NCI-H2029 treated with DMSO at 0.1 percent for 48 hours (cell line): ENCODE results near the gene PPP5C.

ENCODE experiments used
- DNase-seq: peaks from one replicate; lab custom pipeline; 2025; lab: John Stamatoyannopoulos, UW

Gene PPP5C

DNA sequence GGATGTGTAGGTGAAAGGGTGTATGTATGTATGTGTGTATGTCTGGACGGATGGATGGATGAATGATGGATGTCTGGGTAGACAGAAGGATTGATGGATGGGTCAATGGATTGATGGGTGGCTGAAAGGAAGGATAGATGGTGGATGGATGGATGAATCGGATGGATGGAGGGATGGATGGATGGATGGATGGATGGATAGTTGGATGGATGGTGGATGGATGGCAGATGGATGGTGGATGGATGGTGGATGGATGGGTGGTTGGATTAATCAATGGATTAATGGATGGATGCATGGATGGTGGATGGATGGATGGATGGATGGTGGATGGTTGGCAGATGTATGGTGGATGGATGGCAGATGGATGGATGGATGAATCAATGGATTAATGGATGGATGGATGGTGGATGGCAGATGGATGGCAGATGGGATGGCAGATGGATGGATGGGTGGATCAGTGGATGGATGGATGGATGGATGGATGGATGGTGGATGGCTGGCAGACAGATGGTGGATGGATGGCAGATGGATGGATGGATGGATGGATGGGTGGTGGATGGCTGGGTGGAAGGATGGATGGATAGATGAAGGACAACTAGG is 16.5 kb upstream of the PPP5C start:
- no peak for DNase-seq

DNA sequence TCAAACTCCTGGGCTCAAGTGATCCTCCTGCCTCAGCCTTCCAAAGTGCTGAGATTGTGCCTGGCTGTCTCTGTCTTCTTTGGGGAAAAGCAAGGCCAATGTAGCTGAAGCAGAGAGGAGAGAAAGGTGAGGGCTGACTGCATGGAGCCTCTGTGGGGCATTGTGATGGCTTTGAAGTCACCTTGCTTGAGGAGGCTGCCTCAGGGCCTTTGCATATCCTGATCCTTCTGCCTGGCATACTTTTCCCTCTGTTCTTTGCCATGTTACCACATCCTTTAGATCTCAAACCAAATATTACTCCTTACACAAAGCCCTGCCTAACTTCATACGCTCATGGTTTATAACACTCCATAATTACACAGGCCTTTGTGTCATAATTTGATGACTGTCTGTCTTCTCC is 9.4 kb upstream of the PPP5C start:
- no peak for DNase-seq

DNA sequence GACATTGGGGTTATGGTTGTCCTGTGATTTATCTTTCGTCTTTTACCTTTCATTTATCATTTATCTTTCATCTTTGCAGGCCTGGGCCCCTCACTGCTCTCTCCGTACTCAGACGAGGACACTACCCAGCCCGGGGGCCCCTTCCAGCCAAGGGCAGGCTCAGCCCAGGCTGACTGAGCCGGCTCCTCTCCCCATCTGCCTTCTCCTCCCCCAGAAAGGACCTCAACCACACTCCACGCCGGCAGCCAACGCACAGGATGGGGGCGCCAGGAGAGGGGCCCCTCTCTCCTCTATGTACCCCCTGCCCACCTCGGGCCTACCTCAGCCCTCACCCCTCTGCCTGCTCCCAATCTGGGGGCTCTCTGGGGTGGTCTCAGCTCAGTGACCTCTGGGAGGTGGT is 7.4 kb upstream of the PPP5C start:
- DNase-seq, result no peak

DNA sequence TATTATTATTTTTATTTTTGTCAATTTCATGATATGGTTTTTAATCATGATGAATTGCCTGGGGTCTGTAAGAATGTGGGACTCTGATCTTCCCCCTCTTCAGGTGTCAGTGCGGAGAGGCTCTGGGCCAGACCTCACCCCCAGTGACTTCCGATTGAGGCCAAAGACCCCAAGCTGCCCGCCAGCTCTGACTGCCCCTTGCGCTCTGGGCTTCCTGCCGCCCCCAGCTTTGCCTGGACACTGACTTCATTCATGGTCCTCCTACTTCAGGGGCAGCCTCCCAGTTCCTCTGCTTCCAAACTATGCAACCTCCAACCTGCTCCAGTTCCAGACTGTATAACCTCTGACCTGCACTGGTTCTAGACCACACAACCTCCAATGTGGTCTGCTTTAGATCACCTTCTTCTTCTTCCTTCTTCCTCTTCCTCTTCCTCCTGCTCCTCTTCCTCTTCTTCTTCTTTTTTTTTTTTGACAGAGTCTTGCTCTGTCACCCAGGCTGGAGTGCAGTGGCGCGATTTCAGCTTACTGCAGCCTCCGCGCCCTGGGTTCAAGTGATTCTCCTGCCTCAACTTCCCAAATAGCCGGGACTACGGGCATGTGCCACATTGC is 6.7 kb upstream of the PPP5C start:
- no peak for DNase-seq

DNA sequence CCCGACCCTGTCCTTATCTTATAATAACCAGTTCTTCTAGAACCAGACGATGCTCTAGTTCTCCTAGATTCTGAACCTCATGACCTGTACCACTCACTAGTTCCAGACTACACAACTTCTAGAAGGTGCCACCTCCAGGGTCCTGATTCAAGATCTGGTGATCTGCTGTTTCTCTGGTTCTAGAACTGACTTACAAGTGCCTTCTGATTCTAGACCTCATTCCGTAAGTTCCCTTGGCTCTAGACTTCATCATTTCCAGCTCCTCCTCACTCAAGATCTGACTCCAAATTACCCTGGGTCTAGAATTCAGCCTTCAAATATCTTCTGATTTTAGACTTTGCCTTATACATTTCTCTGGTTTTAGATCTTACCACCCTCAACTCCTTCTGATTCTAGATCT is 5.0 kb upstream of the PPP5C start:
- no peak for DNase-seq

DNA sequence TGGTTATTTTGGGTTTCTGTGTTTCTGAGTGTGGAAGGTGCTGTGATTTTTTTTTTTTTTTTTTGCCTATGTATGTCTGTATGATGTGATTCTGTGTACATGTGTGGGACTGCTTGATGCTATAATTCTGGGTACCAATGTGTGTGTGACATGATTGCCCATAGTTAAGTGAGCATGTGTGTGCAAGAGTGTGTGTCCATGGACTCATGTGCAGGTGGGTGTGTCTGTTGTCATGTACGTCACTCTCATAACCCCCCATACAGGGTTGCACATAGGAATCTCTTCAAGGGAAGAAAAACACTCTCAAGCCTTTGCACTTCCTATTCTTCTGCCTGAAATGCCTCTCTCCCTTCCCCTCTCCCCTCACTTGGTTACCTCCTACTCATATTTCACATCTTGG is 2.5 kb upstream of the PPP5C start:
- DNase-seq, result peak; percentile 8

DNA sequence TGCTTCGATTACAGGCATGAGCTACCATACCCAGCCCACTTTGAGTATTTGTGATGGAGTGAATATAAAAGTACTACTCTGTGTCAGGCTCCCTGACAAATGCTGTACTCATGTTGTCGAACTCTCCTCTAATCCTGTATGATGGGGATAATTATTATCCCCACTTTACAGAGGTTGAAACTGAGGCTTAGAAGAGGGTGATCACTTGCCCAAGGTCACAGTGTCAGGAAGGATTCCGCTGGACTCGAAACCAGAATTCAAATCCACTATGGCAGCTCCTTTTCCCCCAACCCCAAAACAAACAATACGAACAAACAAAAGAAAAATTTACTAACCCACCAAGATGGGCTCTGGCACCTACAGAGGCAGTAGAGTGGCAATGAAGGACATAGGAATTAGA is 1.7 kb upstream of the PPP5C start:
- no peak for DNase-seq

DNA sequence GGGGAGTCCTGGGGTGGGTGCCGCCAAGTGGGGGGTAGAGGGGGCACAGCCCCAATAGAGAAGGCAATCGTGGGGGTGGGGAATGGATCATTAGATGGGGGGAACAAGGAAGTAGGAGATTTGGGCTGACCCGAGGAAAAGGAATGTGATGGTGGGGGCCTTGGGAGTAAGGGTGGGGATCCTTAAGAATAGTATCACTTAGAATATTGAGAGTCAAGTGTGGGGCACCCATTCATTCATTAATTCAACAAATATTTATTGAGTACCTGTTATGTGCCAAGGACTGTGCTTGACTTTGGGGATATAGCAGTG is 641 bp downstream of the PPP5C start:
- no peak for DNase-seq

DNA sequence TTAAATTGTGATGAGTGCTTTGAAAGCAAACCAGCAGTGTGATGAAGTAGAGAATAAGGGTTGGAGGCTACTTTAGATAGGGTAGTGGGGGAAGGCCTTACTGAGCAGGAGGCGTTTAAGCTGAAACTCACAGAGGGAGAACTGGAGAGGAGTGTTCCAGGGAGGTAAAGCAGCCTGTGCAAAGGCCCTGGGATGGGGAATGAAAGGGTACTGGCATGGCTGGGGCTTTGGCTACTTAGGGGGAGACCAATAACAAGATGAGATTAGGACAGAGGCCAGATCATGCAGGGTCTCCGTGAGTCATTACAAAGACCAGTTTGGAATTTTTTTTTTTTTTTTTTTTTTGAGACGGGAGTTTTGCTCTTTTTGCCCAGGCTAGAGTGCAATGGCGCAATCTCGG is 1.1 kb downstream of the PPP5C start:
- no peak for DNase-seq

DNA sequence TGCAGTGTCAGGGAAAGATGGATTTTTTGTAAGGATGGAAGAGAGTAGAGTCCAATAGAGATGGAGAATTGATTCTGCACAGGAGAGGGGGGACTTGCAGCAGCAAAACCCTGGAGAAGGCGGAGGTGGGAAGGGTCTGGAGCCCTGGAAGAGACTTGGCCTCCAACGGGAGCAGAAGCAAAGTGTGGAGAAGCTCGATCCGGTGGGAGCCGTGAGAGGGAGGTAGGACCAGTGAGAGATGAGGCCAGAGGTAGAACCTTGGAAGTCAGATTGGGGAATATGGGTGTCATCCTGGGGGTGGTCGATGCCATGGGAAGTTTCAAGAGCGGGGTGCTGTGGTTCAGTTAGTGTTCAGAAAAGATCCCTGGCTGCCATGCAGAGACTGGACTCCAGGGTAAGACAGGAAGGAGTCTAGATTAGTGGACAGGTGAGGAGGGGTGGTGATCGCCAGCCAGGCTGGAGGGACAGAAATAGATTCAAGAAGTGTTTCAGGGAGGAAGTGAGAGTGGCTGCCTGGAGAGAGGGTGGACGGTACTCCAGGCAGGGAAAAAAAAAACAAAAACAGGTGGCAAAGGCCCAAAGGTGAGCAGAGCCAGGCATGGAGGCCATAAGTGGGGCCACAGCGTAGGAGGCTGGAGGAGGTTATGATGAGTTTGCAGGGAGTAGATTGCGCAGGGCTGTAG is 2.6 kb downstream of the PPP5C start:
- DNase-seq, result peak; percentile 16

DNA sequence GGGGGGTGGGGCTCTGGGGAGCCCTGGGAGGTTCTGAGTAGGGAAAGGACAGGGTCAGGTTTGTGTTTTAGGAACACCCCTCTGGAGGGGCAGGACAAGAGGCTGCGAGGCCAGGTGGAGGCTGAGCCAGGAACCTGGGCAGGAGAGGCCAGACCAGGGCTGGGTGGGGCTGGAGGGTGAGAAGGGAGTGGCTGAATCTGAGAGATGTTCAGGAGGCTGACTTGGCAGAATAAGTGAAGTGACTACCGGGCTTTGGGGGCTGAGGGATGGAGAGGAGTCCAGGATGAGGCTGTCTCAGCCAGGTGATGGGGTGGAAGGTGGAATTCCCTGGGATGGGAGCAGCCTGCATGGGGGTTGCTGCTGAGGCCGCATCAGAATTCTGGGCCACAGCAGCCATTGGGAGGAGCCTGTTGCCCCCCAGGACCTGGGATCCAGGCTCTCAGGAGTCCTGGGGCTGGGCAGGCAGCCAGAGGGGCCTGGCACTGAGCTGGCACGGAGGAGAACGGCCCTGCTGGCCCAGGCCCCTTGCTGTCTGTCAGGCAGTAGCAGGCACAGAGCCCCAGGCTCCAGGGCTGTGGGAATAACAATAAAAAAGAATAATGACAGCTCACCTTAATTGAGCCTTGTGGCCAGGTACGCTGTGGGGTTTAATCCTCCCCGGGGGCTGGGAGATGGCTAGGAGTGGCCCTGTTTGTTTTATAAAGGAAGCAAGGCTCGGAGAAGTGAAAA is 3.3 kb downstream of the PPP5C start:
- no peak for DNase-seq

DNA sequence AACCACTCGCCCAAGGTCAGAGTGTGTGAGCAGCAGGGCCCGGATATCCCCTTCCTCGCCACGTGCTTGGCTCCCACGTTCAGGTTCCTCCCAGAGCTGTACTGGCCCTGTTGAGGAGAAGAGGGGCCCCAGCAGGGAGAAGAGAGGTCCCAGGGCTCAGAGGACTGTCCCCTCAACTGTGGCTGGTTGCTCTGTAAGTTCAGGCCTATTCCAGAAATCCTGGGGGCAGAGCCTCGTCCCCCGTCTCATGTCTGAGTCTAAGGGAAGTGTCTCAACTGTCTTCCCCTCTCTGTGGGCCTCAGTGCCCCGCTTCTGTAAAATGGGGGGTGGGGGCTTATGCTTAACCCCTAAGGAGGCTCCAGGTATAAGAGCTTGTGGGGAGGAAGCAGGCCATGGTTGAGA is 3.9 kb downstream of the PPP5C start:
- no peak for DNase-seq

DNA sequence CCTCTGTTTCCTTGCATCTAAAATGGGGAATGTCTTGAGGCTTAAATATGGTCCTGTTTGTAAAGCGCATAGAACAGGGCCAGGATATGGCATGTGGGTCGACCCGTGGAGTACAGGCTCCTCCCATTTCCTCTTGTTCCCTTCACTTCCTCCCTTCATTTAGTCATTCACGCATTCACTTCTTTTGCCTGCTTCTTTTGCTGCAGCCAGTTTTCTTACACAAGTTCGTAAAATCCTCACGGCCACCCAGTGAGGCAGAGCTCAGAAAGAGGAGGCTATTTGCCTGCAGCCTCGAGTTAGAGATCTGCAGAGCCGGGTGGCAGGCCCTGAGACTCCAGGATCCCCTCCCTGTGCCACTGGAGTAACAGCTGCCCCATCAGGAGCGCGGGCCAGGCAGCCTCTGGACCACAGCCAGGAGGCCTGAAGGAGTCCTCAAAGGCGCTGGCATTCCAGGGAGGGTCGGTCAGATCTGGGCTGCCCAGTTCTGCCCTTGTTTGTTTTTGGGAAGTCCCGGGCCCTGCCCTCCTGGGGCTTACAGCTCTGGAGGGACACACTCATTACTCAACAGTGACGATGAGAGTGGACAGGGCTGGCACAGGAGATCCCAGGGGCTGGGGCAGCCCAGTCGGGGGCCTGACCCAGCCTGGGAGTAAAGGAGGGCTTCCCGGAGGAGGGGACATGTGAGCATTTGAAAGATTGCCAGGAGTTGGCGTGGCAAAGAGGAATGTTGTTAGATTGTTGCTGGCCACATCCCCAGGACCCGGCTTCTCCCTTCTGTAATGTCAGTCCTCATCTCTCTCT is 4.6 kb downstream of the PPP5C start:
- peak; percentile 7 for DNase-seq

DNA sequence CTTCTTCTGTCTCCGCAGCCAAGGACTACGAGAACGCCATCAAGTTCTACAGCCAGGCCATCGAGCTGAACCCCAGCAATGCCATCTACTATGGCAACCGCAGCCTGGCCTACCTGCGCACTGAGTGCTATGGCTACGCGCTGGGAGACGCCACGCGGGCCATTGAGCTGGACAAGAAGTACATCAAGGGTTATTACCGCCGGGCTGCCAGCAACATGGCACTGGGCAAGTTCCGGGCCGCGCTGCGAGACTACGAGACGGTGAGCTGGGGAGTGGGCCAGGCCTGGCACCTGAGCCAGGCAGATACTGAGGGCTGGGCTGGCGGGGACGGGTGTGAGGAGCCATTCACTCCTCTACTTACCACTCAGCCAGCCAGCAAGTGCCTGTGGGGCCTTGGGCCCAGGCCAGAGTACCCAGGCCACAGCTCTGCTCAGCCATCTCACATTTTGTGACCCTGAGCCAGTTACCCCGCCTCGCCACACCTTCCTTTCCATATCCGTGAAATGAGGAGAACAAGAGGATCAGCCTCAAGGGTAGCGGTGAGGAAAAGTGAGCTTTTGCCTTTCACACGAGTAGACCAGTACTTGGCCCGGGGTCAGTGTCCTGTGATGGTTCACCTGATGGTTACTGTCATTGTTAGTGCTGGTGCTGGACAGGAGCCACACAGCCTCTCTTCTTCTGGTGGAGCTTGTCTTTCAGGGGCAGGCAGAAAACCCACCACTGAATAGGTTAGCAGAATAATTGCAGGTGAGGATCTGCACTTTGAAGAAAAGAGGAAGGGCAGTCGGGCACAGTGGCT is 7.0 kb downstream of the PPP5C start:
- peak; percentile 42 for DNase-seq

DNA sequence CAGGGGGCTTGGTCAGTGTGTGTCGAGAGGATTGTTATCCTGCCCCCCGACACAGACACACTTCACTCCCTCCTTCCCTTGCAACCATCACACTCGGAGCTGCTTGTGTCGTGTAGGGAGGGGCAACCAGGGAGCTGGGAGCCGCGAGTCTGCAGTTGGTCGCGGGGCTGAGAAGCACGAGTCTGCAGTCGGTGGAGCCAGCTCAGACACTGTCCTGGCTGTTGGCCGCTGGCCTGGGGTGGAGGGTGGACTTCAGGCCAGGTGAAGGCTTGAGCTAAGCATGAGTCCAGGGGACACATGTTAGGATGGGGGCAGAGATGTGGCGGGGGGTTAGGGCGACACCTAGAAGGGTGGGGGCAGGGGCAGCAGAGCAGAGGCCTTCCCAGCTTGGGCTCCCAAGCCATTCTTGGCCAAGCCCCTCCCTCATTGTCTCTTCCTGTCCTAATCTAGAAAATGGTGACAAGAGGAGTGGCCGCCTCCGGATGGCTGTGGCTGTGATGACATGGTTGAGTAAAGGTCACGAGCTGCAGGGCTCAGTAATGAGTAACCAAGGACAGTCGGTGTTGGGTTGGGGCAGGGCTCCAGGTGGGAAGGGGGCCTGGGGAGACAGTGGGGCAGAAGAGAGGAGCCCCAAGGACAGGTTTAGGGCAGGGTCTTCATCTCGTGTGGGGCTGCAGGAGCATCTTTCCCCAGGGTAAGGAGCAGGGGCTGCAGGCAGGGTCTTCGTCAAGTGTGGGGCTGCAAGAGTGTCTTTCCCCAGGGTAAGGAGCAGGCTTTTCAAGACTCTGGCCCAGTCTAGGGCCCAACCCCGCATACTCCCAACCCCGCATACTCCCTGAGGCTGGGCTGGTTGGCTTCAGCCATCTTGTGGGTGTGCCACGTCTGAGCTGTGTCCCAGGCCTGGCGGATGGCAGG is 8.6 kb downstream of the PPP5C start:
- DNase-seq, result no peak

DNA sequence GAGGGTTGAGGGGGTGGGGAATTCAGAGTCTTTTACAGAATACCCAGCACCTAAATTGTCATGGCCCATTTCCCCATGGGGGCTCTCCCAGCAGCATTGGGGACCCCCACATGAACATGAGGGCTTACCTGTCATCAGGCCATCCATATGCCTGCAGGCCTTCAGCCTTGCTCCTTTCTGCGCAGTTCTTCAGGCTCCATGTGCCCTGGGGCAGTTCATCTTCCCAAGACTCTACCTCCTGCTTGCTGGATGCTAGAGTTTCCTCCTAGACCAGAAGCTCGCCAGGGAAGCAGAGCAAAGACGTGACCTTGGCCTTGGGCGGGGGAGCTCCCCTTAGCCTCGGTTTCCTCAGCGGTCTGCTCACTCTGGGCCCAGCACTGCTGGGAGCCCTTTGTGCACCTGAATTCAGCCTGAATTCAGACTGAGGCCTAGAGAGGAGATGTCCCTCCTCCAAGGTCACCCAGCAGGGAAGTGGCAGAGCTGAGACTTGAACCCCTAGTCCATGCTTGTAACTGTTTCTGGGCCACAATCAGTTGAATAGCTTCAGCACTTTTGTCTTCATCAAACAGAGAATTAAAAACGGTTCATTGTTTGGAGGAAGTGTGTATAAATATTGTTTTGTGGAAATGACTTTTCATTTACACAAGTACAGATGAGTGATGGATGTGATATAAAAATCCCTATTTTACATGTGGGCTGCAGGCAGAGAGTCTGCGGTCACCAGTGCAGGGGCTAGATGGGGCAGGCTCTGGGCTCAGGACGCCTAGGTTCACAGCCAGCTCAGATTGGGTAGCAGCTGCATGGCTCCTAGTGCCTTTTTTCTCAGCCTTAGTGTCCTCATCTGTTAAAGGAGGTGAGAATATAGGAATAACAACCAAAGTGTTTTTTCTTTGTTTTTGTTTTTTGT is 9.5 kb downstream of the PPP5C start:
- no peak for DNase-seq

DNA sequence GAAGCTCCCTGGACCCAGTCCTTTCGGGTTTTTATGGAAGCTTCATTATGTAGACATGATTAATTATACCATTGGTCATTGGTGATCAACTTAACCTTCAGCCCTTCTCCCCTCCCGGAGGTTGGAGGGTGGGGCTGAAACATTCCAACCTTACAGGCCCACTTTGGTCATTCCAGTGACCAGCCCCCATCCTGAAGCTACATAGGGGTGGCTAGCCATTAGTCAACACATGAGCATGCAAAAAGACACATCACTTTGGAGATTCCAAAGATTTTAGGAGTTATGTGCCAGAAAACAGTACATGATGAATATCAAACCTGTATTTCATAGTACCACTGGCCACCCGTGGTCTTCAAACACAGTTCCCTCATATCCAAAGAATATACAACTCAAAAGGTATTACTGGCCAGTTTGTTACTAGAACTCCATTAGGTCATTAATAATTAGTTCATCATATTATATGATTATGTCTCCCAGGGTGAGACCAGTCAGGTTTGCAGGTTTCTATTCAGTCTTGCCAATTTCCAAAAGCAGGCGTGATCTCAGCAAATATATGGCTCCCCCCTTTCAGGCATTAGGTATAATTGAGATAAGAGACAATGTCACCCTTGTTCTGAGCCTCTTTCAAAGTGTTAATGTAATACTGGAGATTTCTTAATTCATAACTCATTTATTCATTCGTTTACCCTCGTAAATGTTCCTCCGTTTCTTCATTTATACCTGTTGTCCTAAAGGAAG is 11.1 kb downstream of the PPP5C start:
- DNase-seq, result no peak

DNA sequence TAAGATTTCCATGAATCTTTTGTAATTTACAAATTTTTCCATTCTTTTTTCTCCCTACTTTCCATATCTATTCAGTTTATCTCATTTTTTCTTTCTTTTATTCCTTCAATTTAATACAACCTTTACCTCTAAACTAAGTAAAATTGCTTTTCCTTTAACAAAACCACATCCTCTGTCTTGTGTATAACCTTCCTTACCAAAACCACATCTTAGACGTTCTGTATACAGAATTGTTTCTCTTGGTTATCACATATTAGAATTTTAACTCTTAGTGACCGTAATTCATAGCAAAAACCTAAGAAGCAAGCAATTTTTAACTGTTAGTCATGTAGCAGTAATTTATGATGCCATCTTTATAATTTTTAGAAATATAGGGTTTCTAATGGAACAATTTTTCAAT is 15.0 kb downstream of the PPP5C start:
- no peak for DNase-seq

DNA sequence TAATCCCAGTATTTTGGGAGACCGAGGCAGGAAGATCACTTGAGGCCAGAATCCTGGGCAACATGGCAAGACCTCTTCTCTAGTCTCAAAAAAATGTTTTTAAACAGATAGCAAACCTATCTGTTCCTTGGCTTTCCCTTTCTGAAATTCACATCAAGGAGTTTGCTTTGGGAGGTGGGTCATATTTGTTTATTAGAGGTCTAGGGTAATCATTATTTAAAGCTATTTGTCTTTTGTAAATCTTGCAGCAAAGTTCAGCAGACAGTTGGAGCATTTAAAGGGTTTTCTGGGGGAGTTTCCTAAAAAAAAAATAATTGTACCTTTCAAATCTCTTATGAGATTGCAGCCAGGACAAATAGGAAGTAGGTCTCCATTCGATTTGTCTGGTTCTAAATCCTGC is 17.5 kb downstream of the PPP5C start:
- no peak for DNase-seq
